H1 (cell line): ENCODE measurements around the gene ARL9.

ENCODE experiments used
- CHD1 ChIP-seq: IDR thresholded peaks from 2 replicates; pipeline ENCODE4 v1.6.1; 2012; ENCODE audit warnings: low read depth, low read length, improper control_type of control experiment
- EGR1 ChIP-seq: IDR thresholded peaks from 2 replicates; pipeline ENCODE4 v1.6.1; 2011; ENCODE audit warnings: low read depth, low read length, borderline replicate concordance
- SP1 ChIP-seq: IDR thresholded peaks from 2 replicates; pipeline ENCODE4 v1.6.1; 2011; ENCODE audit warnings: low read depth, low read length
- YY1 ChIP-seq: IDR thresholded peaks from 2 replicates; pipeline ENCODE4 v1.6.1; 2011; ENCODE audit warnings: low read depth, mild to moderate bottlenecking, low read length
- ZNF274 ChIP-seq: IDR thresholded peaks from 2 replicates; pipeline ENCODE4 v1.7.0; 2012; ENCODE audit warnings: low read length, borderline replicate concordance; ENCODE audit errors: extremely low read depth
- TF ChIP-seq, protein P1 (sequence below), 3 experiments: IDR thresholded peaks; 1 replicate in 2 of 3; 2 replicates in 1 of 3; pipeline versions ENCODE4 v1.5.1 to v1.6.1; 2011; ENCODE audit warnings: low read length in 3 of 3, mild to moderate bottlenecking in 3 of 3, inconsistent platforms in 2 of 3, low read depth in 1 of 3, moderate library complexity in 1 of 3; ENCODE audit not compliant: insufficient read depth in 1 of 3; ENCODE audit errors: control extremely low read depth in 1 of 3

DNA sequence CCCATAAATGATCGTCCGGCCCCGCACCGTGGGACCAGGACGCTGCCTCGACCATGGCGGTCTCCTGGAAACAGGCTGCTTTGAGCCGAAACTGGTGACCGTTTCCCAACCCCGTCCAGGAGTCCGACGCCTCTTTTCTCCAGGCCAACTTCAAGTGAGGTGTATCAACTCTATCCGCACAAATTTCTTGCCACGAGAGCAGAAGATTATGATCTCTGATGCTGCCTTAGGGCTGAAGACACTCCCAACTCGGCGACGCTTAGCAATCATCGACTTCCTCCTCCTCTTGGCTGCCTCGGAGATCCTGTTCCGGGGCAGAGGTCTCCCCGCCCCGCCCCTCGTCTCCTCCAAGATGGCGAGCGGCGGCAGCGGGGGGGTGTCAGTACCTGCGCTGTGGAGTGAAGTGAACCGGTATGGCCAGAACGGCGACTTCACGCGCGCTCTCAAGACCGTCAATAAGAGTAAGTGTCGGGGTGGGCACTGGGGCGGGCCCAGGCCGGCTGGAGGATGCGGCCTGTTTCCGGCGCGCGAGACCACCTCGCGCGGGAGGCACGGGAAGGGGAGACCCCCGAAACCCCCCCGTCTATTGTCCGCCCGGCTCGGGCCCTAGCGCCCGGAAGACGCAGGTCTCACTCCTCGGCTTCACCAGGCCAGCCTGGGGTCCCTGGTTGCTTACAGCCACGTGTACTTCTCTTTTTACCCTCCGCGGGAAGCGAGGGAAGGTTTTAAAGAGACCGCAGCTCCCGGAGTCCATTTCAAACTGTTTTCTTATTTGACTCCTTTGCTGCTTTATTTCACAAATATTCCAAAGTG, 38.1 kb upstream of the ARL9 start, which contains the start of gene SRP72:
- TF ChIP-seq, protein P1, sequence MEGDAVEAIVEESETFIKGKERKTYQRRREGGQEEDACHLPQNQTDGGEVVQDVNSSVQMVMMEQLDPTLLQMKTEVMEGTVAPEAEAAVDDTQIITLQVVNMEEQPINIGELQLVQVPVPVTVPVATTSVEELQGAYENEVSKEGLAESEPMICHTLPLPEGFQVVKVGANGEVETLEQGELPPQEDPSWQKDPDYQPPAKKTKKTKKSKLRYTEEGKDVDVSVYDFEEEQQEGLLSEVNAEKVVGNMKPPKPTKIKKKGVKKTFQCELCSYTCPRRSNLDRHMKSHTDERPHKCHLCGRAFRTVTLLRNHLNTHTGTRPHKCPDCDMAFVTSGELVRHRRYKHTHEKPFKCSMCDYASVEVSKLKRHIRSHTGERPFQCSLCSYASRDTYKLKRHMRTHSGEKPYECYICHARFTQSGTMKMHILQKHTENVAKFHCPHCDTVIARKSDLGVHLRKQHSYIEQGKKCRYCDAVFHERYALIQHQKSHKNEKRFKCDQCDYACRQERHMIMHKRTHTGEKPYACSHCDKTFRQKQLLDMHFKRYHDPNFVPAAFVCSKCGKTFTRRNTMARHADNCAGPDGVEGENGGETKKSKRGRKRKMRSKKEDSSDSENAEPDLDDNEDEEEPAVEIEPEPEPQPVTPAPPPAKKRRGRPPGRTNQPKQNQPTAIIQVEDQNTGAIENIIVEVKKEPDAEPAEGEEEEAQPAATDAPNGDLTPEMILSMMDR (IDR thresholded peaks at IDR 0.05; ENCODE audit: control extremely low read depth in 1 of 3, insufficient read depth in 1 of 3, low read depth in 1 of 3, low read length in 3 of 3) = no peak
- no peak for TF ChIP-seq CHD1
- no peak for TF ChIP-seq ZNF274
- TF ChIP-seq YY1 = peak; percentile 94
- no peak for TF ChIP-seq SP1
- TF ChIP-seq EGR1 = no peak
